Cortex of kidney (tissue), 1 donor: ENCODE data around the gene BLCAP.
"Not testable (repeated sequence)": the region's sequence is repeated elsewhere in the genome, so short reads cannot be mapped to it uniquely, and the experiment has no call there.

ENCODE experiments used
- DNase-seq: peaks from one replicate; lab custom pipeline; 2025; lab: John Stamatoyannopoulos, UW

The BLCAP gene

DNA sequence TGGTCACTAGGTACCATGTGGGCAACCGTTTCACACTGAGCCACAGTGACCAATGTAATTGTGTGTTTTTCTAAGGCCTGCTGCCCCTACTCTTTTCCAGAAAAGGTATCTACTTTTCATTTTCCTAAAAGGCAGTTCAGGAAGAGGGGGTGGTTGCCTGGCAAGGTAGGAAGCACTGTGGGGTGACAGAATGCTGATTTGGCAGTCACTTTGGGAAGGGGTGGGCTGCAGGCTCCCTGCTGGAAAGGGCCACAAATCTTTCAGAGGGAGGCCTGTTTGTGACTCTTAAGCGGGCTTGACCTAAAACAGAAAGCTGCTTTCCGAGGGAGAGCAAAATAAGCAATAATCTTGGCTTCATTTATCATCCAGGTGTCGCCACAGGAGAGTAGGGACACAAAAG lies 11.8 kb downstream of the BLCAP start:
- no peak for DNase-seq

DNA sequence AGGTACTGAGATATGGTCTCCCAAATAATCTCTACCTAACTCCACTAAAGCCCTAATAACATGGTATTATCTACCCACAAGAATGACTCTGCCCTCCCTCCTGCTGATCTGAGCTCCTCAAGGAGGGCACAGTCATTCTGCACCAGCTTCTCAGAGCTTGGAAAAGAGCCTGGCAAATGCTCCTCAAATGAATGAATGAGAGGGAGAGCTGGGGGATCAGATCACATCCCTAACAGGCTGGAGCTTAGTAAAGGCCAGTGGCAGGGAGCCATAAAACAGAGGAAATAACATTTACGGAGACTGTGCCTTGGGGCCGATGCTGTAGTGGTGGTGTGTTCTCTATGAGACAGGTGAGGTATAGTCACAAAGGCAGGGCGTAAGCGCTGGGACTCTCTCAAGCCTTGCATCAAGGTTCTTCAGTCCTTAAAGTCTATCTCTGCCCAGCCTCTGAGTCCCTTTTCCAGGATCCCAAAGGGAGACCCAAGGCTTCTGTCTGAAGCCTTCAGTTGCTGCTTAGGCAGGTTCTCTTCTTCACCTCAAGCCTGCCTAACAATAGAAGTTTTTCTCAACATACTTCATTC lies 13.8 kb downstream of the BLCAP start:
- no peak for DNase-seq

DNA sequence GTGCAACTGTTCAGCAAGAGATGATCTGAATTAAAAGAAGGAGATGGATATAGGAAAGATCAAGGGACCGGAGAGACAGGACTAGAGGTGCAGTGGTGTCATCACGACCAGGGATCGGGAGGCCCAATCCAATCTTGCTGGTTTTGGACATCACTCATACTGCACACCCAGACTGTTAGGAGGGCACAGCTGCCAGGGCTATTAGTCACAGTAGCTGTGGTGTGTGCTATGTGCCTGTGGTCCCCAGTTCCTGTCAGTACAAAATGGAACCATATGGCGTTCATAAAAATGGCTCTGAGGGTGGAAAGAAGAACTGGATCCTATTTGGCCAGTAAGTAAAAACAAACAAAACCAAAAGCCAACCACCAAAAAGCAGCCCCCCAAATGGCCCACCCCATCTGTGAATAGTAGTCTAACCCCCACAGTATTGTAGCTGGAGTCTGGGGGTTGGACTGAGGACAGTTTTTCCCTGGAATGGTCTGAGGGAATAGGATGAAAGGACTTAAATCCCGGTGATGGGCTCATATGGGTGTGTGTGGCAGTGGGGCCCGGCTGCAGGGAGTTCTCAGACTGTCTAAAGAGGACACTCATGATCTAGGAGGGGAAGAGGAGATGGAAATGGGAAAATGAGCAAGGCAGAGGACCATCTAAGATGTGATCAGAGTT lies 15.9 kb downstream of the BLCAP start:
- DNase-seq: no peak

DNA sequence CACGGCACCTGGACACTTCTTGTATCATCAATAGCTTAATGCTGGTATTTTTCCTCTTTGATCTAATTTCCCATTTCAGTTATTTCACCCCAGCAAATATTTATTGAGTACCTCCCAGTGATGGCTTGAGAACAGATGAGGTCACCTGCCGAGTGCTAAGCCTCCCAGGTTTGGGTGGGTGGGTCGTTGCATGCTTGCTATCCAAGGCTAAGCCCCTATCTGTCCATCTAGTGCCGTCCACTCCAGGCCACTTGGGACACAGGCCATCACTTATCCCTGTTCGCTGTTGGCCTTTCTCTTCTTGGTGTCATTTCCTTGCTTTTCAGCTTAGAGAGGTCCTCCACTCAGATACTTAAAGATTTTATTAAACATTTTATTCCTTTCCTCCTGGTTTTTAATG lies 17.4 kb downstream of the BLCAP start:
- no peak for DNase-seq

DNA sequence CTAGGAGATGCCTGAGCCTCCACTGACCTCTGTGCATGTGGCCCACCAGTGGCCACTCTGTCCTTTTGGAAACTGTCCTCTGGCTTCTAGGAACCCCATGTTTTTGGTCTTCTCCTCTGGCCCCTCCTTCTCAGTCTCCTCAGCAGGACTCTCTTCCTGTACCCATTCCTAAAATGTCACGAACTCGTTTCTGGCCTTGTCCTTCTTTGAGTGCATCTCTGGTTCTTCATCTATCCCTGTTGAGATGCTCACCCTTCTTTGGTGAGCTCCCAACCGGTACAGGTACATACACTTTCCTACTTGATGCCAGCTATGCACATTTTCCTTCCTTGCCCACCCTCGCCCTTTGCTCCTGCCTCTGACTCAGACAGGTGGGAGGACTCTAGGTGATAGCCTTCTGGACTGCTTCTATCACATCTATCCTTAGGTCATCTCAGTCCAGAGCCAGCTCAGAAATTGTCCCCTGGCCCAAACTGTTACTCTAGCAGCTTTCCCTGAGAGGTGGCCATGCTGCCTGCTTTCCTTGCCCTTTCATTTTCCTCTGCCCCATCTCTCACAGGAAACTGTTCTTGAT lies 21.4 kb downstream of the BLCAP start:
- DNase-seq: no peak

DNA sequence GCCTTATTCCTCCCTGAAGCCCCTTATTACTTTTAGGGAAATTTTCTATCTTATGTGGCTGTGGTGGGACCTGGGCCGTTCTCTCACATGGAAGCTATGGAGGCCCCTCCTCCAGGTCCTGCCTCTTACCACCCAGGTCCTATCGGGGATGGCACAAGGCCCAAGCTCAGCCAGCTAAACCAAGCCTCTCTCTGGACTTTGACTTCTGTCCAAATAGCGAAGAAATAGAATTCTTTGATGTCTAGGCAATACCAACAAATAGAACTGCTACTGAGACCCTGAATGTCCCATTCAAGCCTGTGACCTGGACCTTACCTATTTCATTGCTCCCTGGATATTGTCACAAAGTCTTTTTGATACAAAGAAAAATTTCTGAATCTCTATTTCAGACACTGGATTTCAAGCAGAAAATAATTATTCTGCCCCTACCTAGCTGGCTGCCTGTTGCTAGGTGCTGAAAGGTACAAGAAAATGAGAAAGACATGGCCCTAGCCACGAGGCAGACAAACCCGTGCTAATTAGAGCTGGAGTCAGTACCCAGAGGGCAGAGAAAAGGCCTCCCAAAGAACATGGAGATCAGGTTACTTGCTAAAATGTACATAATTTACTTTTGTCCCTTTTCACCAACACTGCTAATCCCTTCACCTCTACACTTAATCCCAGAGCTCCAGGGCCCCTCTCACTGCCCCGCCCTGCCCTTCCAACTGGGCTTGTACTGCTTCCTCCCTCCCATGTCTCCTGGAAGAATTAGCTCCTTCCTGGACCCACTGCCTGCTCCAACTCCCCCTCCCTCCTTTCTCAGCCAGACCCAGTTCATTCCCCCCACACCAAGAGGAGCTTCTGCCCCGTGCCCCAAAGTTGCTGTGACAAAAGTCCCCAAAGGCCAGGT lies 22.2 kb downstream of the BLCAP start:
- no peak for DNase-seq

DNA sequence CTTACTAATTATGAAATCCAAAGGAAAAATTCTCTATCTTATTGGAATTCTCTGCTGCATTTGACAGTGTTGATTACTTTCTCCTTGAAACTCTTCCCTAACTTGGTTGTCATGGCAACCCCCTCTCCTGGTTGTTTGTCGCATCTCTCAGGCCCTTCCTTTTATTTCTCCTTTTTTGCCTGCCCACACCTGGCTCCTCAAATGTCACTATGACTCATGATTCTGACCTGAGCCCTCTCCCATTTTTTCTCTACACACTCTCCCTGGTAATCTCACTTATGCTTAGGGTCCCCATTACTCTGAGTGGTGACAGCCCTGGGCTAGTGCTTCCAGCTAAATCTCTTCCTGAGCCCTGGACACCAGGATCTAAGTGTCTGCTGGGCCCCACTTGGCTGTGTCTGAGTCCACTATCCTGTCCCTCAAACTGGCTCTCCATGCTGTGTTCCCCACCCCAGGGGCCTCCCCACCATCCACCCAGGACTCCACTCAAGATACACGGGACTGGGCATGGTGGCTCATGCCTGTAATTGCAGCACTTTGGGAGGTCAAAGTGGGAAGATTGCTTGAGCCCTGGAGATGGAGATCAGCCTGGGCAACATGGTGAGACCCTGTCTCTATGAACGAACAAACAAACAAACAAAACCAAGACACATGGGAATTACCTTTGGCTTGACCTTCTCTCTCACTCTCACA lies 23.1 kb downstream of the BLCAP start:
- no peak for DNase-seq

DNA sequence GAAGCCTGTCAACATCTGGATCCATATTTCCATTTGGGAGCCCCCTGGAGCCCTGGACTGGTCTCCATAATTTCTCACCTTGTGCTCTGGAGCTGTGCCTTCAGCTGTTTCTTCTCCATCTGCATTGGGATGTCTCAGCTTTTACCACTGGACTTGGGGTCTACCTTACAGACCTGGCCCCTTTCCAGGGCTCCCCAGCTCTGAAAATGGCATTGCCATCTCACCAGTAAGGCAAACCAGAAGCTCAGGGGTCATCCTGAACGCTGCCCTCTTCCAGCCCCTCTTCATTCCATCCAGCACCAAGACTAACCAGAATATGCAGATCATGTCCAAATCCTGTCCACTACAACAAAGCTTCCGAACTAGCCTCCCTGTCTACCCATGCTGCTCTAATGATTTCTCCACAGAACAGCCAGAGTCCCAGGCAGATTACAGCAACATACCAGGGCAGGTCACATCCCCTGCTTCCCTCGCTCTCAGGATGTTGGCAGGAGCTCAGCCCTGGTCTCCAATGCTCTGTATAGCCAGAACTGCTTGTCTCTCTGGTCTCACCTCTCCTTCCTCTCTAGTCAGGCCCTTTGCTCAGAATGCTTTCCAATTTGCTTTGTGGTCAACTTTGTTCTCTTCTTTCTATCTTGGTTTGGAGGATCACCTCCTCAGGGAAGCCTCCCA lies 24.3 kb downstream of the BLCAP start:
- DNase-seq: no peak

DNA sequence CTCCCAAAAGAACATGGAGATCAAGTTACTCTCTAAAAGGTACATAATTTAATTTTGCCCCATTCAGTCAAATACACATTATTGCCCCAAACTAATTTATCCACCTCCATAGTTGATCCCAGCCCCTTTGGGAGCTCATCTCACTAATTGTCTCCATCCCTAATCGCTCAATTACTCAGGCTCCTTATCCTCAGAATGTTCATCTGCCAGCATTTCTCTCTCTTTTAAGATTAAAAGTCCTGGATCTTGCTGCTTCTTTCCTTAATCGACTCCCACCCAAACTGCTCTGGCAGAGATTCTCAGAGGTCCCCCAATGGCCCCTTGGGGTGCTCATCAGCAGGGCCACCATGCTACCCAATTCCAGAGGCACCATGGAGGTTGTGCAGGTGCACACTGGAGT lies 25.0 kb downstream of the BLCAP start:
- no peak for DNase-seq

DNA sequence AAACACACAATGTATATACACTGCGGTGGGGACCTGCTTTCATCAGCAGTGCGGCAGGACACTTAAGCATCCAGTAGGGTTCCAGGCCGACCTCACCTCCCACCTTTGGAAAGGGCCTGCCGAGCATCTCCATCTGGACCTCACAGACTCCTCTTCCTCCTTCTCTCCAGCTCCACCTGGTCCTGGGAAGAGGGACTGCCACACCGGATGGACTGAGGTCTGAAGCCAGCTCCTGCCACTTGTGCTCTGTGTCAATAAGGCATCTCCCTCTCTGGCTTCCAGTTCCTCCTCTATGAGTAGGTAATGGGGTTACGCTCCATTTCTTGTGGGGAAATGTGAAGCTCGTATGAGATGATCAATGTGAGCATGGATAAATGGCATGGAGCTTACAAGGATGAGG lies 25.7 kb downstream of the BLCAP start:
- DNase-seq: no peak

DNA sequence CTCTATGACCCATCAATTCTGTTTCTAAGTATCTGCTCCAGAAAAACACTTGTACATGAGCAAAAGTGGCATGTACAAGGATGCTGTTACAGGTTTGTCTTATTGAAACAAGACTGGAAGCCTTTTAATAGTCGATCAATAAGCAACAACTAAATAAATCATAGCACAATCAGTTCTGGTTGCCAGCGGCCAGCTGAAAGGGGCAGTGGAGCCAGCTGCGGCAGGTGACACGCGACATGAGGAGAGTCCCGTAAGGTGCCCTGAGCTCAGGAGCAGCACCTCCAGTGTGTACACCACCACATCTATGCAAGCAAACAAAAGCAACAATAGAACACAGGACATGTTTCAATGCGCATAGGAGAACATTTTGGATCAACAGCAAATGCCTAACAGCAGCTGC lies 27.4 kb downstream of the BLCAP start:
- no peak for DNase-seq

DNA sequence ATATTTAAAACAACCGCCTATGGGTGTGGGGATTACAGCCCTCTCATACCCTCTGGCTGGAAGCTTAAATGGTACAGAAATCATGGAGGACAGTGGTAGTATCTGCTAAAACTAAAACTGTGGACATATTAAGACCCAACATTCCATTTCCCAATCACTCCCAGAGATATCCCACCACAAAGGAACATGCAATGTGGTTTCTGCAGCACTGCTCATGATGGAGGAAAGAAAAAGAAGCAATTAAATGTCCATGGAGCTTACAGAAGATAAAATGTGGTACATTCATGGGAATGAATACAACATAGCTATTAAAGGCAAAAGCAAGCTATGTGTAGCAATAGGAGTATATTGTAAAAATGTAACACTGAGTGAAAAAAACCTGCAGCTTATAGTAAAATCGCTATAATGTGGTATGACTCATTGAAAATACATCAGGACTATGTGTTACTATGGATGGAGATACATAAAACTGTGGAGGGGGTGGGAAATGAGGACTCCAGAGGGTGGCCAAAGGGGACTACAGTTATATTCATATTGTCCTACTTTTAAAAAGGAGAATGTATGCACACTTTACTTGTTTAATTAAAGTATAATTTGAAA lies 29.5 kb downstream of the BLCAP start:
- no peak for DNase-seq

DNA sequence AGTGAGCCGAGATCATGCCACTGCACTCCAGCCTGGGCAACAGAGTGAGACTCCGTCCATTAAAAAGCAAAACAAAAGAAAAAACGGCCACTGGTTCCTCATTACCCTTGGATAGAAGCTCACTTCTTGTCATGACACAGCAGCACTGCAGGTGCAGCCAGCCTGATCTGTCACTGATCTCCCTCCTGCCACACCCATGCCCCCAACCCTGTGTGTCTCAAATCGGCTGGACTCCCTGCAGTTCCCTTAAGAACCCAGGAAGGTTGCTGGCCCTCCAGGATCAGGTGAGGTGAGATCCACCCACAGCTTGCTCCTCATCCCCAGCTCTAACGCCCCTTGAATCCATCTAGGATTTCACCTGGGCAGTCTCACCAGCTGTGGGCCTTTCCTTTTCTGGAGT lies 32.9 kb downstream of the BLCAP start:
- no peak for DNase-seq

DNA sequence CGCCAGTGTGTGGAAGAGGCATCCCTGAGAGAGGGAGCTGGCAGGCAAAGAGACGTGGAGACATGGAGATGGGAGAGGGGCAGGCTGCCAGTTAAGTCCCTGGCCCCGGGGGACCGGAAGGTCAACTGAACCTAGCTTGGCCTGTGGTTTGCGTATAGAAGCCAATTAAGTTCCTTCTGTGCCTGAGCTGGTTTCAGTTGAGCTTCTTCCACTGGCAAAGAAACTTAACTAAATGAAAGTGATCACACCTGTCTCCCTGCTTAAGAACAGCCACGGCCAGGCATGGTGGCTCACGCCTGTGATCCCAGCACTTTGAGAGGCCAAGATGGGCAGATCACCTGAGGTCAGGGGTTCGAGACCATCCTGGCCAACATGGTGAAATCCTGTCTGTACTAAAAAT lies 33.4 kb downstream of the BLCAP start:
- no peak for DNase-seq

DNA sequence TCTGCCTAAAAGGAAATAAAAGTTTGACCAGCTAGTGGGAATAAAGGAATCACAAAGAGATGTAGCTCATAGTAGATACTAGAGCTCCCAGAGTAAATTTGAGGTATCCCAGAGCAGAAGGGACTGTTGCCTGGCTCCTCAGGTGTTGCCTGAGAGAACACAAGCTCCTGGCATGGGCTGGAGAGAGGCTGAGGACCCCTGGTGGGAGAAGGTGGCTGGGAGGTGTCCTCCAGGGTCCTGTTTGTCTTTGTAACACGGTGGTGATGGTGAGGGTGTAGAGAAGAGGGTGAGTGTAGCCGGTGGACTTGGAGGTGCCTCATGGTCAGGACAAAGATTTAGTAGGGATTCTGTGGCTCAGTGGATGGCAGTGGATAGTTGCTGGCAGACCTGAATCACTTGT lies 34.7 kb downstream of the BLCAP start:
- DNase-seq: no peak

DNA sequence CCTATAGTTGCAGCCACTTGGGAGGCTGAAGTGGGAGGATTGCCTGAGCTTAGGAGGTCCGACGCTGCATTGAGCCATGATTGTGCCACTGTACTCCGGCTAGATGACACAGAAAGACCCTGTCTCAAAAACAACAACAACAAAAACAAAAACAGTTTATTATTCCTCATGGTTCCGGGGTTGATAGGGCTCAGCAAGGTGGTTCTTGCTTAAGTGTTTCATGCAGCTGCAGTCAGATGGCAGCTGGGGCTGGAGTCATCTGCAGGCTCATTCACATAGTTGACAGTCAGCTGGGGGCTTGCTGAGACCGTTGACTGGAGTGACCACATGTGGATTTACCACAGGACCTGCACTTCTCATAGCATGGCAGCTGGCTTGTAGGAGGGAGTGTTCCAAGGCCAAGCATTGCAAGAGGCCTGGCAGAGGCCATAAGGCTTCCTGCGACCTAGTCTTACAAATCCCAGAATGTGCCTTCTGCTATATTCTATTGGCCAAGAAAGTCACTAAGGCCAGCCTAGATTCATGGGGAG lies 35.5 kb downstream of the BLCAP start:
- no peak for DNase-seq

DNA sequence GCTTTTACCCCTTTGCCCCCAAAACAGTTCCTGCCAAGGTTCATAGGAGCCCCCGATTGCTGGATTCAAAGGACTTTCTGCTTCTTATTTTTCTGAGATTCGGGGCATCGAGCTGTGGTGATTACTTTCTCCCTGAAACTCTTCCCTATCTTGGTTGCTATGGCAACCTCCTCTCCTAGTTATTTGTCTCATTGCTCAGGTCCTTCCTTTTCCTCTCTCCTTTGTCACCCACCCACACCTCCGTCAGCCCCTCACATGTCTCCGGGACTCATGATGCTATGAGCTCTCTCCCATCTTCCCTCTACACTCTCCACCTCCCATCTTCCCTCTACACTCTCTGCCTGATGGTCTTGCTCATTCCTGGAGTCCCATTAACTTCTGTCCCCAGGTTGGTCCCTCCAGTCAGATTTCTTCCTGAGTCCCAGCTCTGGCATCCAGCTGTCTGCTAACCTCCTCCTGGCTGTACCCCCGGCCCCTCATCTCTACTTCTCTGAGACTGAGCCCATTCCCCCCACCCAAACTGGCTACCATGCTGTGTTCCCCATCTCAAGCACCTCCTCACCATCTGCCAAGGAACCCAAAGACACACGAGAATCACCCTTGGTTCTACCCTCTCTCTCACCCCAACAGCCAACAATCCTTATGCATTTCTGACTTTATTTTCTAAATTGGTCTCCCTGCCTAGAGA lies 36.9 kb downstream of the BLCAP start:
- no peak for DNase-seq

DNA sequence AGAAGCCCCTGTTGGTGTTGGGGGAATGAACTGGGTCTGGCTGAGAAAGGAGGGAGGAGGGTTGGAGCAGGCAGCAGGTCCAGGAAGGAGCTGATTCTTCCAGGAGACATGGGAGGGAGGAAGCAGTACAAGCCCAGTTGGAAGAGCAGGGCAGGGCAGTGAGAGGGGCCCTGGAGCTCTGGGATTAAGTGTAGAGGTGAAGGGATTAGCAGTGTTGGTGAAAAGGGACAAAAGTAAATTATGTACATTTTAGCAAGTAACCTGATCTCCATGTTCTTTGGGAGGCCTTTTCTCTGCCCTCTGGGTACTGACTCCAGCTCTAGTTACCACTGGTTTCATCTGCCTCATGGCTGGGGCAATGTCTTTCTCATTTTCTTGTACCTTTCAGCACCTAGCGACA lies 41.5 kb downstream of the BLCAP start:
- not testable (repeated sequence) for DNase-seq

DNA sequence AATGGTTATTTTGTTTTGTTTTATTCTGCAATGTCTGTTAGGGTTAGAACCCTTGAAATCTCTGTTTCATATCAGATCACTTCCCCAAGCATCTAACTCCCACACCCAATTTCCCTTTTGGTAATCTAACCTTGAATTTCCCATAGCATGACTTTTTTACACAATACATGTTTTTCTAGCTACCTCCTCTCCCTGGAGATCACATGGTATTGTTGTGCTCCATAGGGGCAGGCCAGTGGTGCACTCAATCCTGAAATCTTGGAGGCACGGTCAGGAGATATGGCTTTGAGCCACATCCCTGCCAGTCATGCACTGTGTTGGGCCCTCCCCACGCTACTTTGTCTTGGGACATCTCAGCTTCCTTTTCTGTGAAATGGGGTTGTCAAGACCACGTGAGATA lies 43.3 kb downstream of the BLCAP start:
- no peak for DNase-seq

DNA sequence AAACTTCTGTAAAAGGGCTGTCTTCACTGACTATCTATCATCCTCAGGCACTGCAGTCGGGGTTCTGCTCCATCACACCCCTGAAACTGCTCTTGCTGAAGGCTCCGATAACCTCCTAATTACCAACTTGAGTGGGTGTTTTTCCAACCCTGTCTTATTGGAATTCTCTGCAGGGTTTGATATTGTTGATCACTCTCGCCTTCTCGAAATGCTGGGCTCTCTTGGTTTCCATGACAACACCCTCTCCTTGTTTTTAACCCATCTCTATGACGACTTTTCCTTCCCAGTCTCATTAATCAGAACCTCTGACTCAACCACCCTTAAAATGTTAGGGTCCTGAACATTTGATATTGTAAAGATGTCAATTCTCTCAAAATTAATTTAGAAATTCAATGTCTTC lies 46.1 kb downstream of the BLCAP start:
- no peak for DNase-seq
